ENCODE results near the gene ITGA1.
"Not testable (repeated sequence)": the region's sequence is repeated elsewhere in the genome, so short reads cannot be mapped to it uniquely, and the experiment has no call there.

Gene ITGA1

DNA sequence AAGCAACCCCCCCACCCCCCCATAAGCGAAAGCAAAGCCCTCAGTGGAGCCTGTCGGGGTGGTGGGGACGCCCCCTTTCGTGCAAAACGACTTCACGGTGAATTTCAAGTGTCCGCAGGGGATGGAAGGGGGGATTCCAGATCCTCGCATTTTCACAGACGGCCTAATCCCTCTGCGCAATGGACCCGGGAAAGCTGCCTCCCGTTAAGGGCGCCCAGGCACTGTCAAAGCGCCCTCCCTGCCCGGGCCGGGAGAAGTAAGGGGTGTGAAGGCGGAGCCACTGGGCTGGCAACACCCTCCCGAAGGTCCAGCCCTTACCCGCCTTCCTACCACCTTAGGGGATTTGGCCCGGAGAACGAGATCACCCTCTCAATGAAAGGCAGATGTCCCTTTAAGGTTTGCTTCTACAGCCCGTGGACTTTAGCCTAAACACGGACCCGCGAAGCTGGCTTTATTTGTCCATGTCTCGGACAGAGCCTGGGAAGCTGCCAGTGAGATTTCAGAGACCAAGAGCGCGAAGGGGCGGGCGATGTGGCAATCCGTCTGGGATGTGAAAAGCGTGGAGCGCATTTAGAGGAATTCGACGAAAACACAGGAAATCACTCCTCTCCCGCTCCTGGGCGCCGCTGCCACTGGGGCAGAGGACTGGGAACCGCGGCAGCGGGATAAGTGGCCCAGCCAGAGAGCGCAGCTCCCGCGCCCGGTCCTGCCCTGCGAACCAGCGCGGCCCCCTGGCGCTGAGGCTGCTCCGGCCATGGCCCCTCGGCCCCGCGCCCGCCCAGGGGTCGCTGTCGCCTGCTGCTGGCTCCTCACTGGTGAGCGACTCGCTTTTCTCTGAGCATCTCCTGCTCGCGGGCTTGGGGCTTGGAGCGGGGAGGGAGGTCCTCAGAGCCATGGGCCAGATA lies at the start of gene ITGA1, which contains the start of gene PELO:
Gene ITGA1, plus strand, starts transcription at position 317 of the 905 bp plus-strand sequence. Its CDS starts 438 bp downstream, at position 755.
Gene PELO, plus strand, starts transcription at position 317 of the 905 bp plus-strand sequence. CDS start 12,479 bp downstream, outside the sequence.
- peak; percentile 83 for DNase-seq

DNA sequence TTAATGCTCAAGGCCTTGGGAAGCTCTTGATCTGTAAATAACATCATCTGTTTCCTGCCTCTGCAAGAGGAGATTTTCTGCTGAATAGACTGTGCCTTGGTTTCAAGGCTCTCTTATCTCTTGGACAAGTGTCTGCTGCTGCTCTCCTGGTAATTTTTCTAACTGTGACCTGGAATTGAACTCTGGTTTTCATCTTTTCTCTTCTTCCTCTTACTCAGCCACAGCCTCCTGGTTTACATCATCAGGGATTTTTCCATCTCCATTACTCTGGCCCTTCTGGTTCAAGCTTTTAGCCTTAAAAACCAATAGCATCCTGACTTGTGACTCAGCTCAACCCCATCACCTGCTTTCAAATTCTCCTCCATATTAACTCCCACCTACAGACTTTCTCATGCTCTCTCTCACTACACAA lies 49.6 kb upstream of the ITGA1 start:
- no peak for DNase-seq

DNA sequence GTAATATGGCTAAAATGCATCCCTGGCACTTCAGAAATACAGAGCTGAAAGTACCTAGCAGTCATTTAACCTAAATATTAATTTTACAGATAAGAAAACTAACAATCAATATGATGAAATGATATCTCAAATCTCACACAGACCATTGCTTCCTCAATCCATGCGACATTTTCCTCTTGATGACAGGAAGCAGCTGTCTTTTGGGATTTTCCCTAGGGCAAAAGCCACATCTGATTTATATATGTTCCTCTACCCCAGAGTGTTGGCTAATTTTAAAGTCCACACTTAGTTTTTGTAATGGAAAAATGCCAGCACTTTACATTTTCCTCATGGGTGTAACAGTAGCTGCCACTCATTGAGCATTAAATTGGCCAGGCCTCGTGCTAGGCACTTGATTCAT lies 47.7 kb upstream of the ITGA1 start:
- DNase-seq = no peak

DNA sequence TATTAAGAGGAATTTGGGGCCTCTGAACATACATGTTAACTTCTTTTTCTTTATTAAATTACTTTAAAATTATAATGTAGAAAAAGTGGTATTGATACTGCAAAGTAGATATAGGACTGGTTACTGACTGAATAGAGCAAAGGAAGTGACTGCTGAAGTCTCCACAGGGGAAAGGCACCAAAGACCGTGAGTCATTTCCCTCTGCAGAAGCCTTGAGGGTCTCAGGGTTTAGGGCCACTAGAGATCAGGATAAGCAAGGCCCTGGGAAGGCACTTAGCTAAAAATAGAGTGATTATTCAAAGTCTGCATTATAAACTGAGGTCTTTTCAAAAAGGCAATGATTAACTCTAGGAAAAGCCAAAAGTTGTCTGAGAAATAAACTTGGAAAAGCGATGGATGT lies 44.7 kb upstream of the ITGA1 start:
- no peak for DNase-seq

DNA sequence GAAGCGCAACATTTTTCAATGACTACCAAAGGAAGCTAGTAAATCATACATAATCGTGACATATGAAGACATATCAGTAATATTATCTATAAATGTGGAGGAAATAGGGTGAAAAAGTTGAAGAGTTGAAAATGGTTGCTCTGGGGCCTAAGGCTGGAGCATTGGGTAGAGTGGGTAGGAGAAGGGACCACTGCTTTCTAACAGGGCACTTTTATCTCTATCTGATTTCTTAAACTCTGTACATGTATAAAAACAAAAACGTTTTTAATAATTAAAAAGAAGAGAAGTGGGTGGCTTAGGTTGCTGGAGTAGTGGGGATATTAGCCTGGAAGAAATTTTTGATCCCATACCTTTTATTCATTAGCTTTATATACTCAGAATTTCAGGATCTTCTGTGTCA lies 44.2 kb upstream of the ITGA1 start:
- no peak for DNase-seq

DNA sequence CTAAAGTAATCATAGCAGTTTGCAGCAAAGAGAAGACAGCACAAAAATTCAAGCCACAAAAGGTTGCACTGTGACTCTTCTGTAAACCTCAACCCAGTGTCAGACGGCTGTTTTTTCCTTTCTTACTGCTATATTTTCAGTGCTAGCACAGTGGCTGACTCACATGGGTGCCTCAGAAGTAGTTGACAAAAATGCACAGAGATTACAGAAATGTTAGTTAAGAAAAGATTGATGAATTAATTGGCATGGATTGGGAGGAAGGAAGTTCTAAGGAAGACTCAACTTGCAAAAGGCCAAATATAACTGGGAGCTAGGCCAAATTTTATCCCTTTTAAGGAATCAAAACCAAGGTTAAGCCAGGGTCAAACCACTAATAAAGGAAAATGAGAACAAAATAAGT lies 43.7 kb upstream of the ITGA1 start:
- no peak for DNase-seq

DNA sequence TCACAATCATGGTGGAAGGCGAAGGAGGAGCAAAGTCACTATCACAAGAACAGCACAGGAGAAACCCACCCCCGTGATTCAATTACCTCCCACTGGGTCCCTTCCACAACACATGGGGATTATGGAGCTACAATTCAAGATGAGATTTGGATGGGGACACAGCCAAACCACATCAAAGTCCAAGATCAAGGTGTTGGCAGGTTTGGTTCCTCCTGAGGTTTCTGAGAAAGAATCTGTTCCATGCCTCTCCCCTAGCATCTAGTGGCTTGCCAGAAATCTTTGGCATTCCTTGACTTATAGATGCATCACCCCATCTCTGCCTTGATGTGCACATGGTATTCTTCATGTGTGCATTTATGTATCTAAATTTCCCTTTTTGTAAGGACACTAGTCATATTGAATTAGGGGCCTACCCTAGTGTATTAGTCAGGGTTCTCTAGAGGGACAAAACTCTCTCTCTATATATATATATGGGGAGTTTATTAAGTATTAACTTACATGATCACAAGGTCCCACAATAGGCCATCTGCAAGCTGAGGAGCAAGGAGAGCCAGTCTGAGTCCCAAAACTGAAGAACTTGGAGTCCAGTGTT lies 42.8 kb upstream of the ITGA1 start:
- DNase-seq = not testable (repeated sequence)

DNA sequence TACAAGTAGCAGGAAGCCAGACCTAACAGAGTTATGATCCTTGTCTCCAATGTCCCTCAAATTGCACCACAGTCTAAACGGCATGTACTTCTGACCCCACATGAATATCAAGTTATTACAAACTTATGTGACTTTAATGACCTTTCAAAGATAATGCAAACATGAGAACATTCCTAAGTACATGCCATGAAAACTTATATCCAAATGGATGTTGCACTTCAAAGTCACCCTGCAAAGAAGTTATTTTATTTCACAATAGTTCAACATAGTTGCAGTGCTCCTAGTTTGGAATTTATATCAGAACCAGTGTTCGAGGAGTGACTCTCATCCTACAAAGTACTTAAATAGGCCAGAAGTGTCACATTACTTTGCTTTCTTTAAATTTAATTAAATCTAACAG lies 41.2 kb upstream of the ITGA1 start:
- no peak for DNase-seq

DNA sequence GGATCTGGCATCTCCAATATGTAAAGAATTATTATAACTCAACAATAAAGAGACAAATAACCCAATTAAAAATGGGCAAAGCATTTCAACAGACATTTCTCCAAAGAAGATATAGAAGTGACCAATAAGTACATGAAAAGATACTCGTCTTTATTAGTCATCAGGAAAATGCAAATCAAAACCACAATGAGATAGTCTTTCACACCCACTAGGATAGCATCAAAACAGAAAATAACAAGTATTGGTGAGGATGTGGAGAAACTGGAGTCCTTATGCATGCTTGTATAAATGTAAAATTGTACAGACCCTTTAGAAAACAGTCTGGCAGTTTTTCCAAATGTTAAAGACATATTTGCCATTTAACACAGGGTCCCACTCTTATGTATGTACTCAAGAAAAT lies 39.1 kb upstream of the ITGA1 start:
- DNase-seq = no peak

DNA sequence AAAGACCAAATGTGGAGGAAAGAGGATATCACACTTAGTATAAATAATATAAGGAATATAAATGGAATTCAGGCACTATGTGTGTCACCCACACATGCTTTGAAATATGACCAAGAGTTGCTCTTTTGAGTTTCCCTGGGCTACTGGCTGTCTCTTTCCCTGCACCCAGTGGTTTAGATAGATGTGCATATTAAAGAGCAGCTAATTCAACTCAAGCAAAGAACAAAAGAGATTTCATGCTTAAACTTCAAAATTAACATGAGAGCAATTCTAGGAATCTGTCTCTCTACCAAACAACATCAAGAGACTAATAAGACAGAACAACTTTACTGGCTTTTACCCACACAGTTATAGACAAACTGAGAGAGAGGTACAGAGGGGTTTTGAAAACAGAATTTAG lies 38.0 kb upstream of the ITGA1 start:
- no peak for DNase-seq

DNA sequence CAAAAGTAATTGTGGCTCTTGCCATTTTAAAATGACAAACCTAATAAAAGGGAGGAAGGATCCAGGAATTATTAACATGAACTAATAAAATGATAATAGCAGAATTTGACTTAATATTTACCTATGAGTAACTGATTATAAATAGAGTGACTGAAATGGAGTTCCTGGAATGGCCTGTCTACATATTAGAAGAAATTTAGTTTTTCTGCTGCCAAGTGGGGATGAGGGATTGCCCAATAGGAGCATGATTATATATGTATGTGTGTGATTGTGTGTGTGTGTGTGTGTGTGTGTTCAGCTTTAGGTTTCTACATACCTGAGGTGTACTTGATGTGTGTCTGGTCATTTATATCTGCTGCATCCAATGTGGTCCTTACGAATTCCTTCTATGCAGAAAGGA lies 36.6 kb upstream of the ITGA1 start:
- no peak for DNase-seq

DNA sequence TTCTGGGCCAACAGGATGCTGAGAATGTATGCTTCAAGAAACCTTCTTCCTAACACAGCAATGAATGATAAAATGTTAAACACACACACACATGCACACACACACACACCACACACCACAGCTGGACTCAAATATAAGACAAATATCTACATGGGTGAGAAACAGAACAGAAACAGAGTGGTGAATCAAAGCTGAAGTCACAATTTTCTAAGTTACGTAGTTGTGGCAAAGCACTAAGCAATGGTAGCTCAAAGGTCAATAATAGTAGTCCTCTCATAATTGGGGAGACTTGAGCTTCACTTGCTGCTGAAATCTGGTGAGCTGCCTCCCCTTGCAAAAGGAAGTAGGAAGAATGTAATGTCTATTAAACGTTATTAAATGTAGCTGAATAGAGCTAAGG lies 33.7 kb upstream of the ITGA1 start:
- no peak for DNase-seq

DNA sequence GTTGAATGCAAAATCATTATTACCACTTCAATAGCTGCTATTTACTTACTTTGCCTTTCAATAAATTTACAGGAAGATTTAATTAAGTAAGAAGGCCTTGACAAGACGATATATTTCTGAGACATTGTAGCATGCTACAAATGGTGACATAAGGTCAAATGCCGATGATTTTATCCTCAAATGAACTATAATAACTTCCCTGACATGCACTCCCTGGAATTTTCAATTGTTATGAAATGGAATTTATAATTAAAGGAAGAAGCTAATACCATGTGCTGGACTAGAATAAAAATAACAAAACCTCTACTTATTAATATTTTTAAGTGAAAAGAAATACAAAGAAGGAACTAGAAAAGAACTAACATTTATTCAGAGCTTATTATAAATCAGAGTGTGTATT lies 30.2 kb upstream of the ITGA1 start:
- no peak for DNase-seq

DNA sequence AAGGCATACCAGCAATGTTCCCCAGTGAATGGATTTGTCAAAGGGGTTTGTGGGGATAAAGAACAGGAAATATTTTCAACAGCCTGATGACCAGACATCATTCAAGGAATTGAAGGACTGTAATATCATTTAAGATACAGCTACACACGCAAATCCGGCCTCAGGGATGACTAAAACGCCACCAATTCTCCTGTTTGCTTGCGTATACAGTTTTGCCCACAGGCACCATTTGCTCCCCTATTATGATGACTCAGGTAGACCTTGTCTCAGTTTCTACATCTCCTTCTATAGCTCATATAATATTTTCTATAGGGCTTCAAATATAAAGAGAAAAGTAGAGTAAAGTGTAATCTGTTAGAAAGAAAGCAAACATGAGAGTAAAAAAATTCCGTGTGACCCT lies 29.7 kb upstream of the ITGA1 start:
- no peak for DNase-seq

DNA sequence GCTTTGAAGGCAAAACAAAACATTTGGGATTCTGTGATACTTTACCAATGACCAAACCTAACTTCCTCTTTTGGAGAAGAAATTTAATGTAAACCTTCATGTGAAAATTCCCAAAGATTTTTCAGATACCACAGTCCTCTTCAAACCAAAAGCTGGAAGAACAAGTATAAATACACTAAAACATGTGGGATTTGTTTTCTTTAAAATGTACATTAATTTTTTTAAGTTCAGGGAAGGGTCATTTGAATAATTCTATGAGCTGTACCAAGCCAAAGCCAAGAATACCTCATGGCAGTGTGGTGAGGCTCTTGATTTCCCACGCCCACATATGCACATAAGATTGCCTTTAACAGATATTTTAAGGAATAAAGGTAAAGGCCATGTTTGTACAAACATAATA lies 28.4 kb upstream of the ITGA1 start:
- no peak for DNase-seq

DNA sequence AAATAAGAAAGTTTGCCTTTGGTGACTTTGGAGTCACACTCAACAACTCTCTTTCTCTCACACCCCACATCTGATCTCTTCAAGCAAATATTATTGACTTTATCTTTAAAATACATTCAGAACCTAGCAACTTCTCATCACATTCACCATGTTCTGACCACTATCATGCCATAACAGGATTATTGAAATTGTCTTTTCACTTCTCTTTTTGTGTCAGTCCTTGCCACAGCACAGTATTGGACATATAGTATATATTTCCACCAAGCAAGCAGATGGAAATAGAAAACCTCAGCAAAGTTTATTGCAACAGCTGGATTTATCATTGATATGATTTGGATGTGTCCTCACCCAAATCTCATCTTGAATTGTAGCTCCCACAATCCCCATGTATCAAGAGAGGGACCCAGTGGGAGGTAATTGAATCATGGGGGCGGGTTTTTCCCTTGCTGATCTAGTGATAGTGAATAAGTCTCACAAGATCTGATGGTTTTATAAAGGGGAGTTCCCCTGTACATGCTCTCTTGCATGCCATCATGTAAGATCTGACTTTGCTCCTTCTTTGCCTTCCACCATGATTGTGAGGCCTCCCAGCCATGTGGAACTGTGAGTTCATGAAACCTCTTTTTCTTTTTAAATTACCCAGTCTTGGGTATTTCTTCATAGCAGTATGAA lies 26.9 kb upstream of the ITGA1 start:
- DNase-seq = no peak

DNA sequence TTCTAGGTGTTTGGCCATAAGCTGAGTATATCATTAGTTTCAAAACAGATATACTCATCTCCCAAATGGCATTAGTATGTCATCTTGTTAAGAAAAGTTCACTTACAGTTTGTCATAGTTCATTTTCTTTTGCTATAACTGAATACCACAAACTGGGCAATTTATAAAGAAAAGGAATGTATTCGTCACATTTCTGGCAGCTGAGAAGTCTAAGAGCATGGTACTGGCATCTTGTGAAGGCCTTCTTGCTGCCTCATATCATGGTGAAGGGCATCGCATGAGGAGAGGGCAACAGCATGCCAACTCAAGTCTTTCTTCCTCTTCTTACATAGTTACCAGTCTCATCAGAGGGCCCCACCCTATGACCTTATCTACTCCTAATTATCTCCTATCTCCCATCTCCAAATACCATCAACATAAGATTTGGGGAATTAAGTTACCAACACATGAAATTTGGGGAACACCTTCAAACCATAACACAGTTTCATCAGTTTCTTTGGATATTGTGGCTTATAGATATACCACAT lies 20.4 kb upstream of the ITGA1 start:
- no peak for DNase-seq

DNA sequence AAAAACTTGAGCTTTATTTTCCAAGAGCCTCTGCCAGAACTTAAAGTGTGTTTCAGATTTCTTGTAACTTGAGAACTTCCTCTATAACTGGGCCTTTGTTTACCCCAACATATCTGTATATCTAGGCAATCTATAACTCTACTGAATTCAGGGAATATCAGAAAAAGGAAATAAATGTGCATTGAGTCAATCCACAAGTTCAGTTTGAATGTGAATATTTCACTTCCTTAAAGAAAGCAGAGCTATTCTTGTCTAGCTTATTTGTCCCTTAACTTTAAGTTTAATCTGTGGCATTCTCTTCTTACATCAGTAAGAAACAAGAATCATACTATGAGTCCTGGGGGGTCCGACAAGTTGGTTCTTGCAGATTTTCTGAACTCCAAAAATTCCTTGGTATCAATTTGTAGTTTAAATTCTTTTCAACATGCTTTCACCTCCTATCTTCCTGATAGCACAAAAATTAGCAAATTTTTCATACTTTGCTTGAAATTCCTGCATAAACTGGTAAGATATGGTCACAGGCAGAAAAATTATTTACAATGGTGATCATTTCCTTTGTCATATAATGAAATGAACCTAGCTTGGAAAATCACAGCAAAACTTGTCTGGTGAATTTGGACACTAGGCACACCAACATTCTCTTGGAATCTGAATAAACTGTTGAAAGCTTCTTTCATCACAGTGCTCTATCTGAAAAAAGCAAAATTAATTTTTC lies 19.8 kb upstream of the ITGA1 start:
- DNase-seq = no peak

DNA sequence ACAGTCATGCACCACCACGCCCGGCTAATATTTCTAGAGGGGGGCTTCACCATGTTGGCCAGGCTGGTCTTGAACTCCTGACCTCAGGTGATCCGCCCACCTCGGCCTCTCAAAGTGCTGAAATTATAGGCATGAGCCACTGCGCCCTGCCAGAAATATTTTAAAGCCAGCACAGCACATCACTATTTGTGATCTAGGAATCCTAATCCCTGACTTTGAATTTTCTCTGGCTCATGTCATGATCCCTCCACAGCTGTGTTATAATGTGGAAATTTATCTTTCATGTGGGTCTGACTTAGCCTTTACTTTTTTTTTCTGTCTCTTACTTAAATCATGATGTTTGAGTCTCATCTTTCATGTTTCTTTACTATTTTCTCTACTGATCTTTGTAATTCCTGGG lies 18.7 kb upstream of the ITGA1 start:
- DNase-seq = no peak

DNA sequence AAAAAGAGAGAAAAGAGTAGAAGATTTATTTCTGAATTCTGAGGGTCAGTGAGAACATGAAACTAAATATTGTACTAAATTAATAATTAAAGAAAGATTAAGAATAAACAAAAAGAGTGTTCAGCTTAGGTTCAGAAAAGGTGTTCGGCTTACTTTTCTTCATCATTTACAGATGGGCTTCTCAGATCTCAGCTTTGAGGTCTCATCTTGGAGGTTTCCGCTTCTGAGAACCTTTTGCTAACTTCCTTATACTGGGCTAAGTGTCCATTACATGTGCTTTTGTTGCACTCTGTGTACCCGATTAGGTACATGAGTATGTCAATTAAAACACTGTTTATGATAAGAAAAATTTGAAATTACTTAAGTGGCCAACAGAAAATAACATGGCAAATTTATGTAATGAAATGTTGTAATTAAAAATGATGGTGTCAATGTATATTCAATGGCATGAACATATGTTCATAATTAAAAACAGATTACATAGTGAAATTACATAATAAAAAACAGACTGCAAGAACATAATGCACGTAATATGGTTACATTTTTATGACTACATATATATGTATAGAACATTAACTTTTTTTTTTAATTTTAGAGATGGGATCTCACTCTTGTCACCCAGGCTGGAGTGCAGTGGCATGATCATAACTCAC lies 17.3 kb upstream of the ITGA1 start:
- no peak for DNase-seq

DNA sequence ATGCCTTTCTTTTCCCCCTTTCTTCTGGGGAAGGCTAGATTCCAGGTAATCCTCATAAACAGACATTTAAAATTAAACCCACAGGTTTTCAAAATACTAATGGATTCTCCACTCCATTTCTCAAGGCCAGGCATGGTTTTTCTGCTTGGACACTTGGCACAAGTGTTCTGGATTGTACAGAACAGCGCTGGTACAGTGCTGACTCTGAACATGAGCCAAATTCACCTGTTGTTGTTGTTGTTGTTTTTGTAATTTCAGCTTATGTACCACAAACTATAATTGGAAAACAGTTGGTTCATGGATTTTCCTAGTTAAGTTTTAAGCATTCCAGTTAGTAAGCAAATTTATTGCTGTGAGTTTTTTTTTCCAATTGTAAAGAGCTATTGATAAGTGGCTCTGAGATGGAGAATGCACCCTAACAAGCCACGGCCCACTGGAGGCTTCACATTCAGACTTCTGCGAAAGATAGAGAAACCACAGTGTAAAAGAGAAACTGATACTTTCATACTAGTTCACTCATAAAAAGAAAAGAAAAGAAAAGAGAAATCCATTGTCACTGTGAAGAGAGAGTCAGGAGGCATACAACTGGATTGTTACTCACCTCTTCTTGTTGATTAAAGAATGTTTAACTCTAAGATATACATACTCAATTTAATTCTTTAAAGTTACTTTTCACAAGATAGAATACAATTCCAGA lies 16.2 kb upstream of the ITGA1 start:
- no peak for DNase-seq

DNA sequence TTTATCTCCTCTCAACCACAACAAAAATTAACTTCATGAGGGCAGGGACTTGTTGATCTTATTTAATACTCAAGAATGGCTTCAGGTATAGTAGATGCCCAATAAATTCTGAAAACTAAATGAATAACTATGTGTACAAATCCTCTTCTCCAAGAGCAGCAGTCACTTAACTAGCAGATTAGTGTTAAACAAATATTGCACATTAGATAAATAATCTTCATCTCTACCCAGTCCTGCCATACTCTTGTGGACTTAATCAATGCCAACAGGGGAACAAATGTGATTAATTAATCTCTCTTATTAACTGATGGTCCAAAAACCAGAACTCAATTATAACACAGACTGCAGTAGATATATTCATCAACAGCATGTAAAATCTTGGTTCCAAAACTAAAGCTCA lies 15.0 kb upstream of the ITGA1 start:
- no peak for DNase-seq
